ENCODE measurements around the gene RAB40B.

RAB40B gene

DNA sequence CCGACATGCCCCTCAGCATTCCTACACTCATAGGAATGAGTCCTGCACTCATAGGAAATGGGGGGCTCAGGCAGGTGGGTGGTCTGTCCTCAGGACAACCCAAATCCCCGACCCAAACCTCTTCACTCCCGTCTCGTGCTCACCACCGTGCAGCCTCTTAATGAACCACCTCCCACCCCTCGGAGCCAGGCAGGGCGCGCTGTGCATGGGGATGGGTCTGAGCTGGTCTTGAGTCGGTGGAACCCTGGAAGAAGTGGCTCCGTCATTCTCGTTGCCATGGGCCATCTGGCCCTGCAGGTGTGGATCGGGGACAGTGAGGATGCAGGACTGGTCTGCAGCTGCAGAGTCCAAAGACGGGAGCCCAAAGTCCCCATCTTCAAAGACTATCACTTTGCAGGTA lies 6.4 kb upstream of the RAB40B start (continued):
- TF ChIP-seq TOX (CRISPR knock-in tag; IDR thresholded peaks at IDR 0.05; ENCODE audit: borderline replicate concordance), result no peak
- no peak for TF ChIP-seq RARB (CRISPR knock-in tag; IDR thresholded peaks at IDR 0.05)
- no peak for TF ChIP-seq ESRRG (CRISPR knock-in tag; IDR thresholded peaks at IDR 0.05)
- no peak for TF ChIP-seq ARNTL (CRISPR knock-in tag; IDR thresholded peaks at IDR 0.05; ENCODE audit: borderline replicate concordance, low read depth)

DNA sequence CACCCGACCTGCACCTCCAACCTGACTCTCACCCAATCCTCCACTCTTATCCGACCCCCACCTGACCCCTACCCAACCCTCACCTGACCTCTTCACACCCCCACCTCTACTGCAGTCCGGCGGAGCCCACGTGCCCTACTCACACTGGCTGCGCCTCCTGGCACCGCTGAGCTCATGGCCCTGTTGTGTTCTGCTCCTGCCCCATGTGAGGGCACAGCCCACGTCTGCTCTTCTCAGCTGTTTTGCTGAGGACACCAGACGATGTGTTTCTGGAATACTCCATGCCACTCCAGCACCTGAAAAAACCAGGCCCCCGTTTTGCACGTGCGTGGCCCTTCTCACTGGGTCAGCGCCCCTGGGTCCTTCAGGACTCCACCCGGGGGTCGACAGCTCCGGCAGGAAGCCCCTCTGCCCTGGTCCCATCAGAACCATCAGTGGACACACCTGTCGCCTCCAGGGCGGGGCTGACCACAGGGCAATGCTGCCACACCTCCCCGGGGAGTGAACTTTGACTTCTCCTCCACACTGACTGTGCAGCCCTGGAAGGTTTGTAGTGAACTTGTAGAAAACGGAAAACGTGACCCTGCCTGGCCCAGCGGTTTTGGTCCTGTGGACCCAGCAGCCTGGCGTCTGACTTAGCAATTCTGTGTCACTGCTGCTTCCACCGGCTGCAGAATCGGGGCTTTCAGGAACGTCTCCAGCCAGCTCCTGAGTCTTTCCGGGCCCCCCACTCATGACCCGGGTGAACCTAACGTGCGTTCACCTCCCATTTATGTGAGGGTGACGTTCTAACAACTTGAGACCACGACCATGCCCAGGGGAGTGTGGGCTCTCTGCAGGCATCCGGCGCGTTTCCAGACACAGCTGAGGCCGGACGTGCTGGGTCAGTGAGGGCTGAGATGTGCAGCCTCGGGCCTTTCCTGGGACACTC lies 5.7 kb upstream of the RAB40B start:
- ATAC-seq, result no peak
- no peak for TF ChIP-seq BACH2 (CRISPR knock-in tag; IDR thresholded peaks at IDR 0.05; ENCODE audit: borderline replicate concordance)

DNA sequence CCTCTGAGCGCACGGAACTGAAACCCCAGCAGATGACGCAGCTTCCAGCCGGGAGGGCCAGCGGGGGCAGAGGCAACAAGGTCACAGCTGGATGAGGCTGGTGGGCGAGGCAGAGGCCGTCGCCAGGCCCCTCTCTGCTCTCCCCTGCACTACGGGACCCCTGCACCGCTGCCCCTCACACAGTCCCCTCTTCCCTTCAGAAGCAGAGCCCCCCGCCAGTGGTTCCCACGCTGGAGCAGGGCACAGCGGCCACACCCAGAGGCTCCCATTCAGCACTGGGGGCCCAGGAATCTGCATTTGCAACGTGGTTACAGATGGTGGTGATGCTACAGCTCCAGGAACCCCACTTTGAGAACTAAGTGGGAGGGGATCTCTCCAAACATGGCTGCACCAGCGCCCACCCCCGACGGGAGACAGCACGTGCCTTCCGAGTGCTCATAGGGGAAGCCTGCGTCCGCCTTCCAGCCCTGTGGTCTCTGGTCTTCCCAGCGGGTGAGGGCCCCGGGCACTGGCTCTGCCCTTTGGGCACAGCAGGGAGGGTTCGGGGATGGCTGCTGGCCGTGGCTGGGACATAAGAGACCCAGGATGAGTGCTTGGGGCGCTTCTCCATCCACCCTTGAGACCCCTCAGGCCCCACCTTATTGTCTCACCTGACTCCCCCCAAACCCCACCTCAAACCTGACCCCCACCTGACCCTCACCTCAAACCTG lies 4.7 kb upstream of the RAB40B start:
- TF ChIP-seq CSDC2 (CRISPR knock-in tag; IDR thresholded peaks at IDR 0.05) (no peak), BACH2 (CRISPR knock-in tag; IDR thresholded peaks at IDR 0.05; ENCODE audit: borderline replicate concordance) (no peak), SNAI2 (CRISPR knock-in tag; IDR thresholded peaks at IDR 0.05) (no peak), PPARA (CRISPR knock-in tag; IDR thresholded peaks at IDR 0.05; ENCODE audit: borderline replicate concordance) (no peak), ZNF8 (CRISPR knock-in tag; IDR thresholded peaks at IDR 0.05) (no peak), CREB5 (CRISPR knock-in tag; IDR thresholded peaks at IDR 0.05; ENCODE audit: low read depth) (no peak), PATZ1 (CRISPR knock-in tag; IDR thresholded peaks at IDR 0.05; ENCODE audit: borderline replicate concordance) (no peak), ZNF565 (CRISPR knock-in tag; conservative IDR thresholded peaks at IDR 0.05; ENCODE audit: low read depth) (no peak), ISL1 (CRISPR knock-in tag; IDR thresholded peaks at IDR 0.05) (no peak), POU6F1 (CRISPR knock-in tag; IDR thresholded peaks at IDR 0.05; ENCODE audit: borderline replicate concordance, low read depth) (no peak), GLIS3 (CRISPR knock-in tag; IDR thresholded peaks at IDR 0.05) (no peak), OSR1 (CRISPR knock-in tag; IDR thresholded peaks at IDR 0.05) (no peak), TSHZ2 (CRISPR knock-in tag; IDR thresholded peaks at IDR 0.05) (no peak), TOX (CRISPR knock-in tag; IDR thresholded peaks at IDR 0.05; ENCODE audit: borderline replicate concordance) (no peak), RARB (CRISPR knock-in tag; IDR thresholded peaks at IDR 0.05) (no peak), ZC3H10 (CRISPR knock-in tag; IDR thresholded peaks at IDR 0.05) (no peak), ARNTL (CRISPR knock-in tag; IDR thresholded peaks at IDR 0.05; ENCODE audit: borderline replicate concordance, low read depth) (no peak)
- TF ChIP-seq, protein P1, sequence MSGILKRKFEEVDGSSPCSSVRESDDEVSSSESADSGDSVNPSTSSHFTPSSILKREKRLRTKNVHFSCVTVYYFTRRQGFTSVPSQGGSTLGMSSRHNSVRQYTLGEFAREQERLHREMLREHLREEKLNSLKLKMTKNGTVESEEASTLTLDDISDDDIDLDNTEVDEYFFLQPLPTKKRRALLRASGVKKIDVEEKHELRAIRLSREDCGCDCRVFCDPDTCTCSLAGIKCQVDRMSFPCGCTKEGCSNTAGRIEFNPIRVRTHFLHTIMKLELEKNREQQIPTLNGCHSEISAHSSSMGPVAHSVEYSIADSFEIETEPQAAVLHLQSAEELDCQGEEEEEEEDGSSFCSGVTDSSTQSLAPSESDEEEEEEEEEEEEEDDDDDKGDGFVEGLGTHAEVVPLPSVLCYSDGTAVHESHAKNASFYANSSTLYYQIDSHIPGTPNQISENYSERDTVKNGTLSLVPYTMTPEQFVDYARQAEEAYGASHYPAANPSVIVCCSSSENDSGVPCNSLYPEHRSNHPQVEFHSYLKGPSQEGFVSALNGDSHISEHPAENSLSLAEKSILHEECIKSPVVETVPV (CRISPR knock-in tag; IDR thresholded peaks at IDR 0.05), result no peak
- no peak for ATAC-seq

Measured in SK-N-SH treated with all-trans-retinoic acid at 6 μM for 48 hours (cell line).